Keratinocyte (primary cell): ENCODE data around the gene TMA7. TPM values are rescaled to one million over a fixed set of nuclear protein-coding genes. Genes with fewer than 3 reads are reported as not detected.

Experiments
- DNase-seq: peaks from one replicate; pipeline ENCODE4 v3.0.0-alpha.2; 2011; ENCODE audit warnings: low read depth, missing footprints, low spot score
- FAIRE-seq: peaks from 2 replicates; lab custom pipeline; 2011; peaks lifted over from hg19 to GRCh38; lab: Jason Lieb, UNC
- H2AFZ ChIP-seq: 2 replicates; pipeline ENCODE4 v1.6.0; 2012; ENCODE audit warnings: low read length, control low read depth, inconsistent platforms; ENCODE audit not compliant: control insufficient read depth
- H3K27ac ChIP-seq: 2 replicates; pipeline ENCODE4 v1.5.1; 2011; ENCODE audit warnings: low read length; ENCODE audit not compliant: control insufficient read depth, insufficient read depth
- H3K27me3 ChIP-seq: 3 replicates; pipeline ENCODE4 v1.6.0; 2011; ENCODE audit warnings: low read length; ENCODE audit not compliant: control insufficient read depth, insufficient read depth; ENCODE audit errors: extremely low read depth
- H3K36me3 ChIP-seq, 2 experiments: 2 replicates in 1 of 2; 3 replicates in 1 of 2; pipeline ENCODE4 v1.5.1; 2011; ENCODE audit warnings: low read length in 2 of 2, mild to moderate bottlenecking in 1 of 2; ENCODE audit not compliant: control insufficient read depth in 2 of 2, insufficient read depth in 2 of 2; ENCODE audit errors: extremely low read depth in 1 of 2
- H3K4me1 ChIP-seq: 3 replicates; pipeline ENCODE4 v1.5.1; 2011; ENCODE audit warnings: low read length; ENCODE audit not compliant: control insufficient read depth, insufficient read depth; ENCODE audit errors: extremely low read depth
- H3K4me2 ChIP-seq: 3 replicates; pipeline ENCODE4 v1.6.0; 2011; ENCODE audit warnings: low read depth, low read length; ENCODE audit not compliant: control insufficient read depth, insufficient read depth; ENCODE audit errors: extremely low read depth
- H3K4me3 ChIP-seq, 3 experiments: fragments of 200-600 bp in 1 of 3; sonication (generic) in 1 of 3; 2 replicates in 2 of 3; 3 replicates in 1 of 3; pipeline ENCODE4 v1.5.1; 2011 to 2016; ENCODE audit warnings: low read length in 3 of 3, mild to moderate bottlenecking in 3 of 3, control low read depth in 2 of 3, inconsistent platforms in 1 of 3, low read depth in 1 of 3, mixed read lengths in 1 of 3, mixed run types in 1 of 3, moderate library complexity in 1 of 3; ENCODE audit not compliant: control insufficient read depth in 2 of 3, insufficient read depth in 2 of 3; ENCODE audit errors: extremely low read depth in 1 of 3
- H3K79me2 ChIP-seq: 2 replicates; pipeline ENCODE4 v1.6.0; 2012; ENCODE audit warnings: low read length; ENCODE audit not compliant: control insufficient read depth, insufficient read depth
- H3K9ac ChIP-seq: 3 replicates; pipeline ENCODE4 v1.6.0; 2011; ENCODE audit warnings: low read length; ENCODE audit not compliant: control insufficient read depth, insufficient read depth; ENCODE audit errors: extremely low read depth
- H3K9me1 ChIP-seq: 3 replicates; pipeline ENCODE4 v1.6.0; 2011; ENCODE audit warnings: low read length; ENCODE audit not compliant: control insufficient read depth, insufficient read depth; ENCODE audit errors: extremely low read depth
- H3K9me3 ChIP-seq: 2 replicates; pipeline ENCODE4 v1.5.1; 2012; ENCODE audit warnings: low read depth, low read length; ENCODE audit not compliant: control insufficient read depth
- H4K20me1 ChIP-seq: 3 replicates; pipeline ENCODE4 v1.6.0; 2011; ENCODE audit warnings: low read length; ENCODE audit not compliant: control insufficient read depth, insufficient read depth; ENCODE audit errors: extremely low read depth
- CTCF ChIP-seq, 3 experiments: IDR thresholded peaks in 1 of 3; conservative IDR thresholded peaks in 1 of 3; optimal IDR thresholded peaks in 1 of 3; 2 replicates in 2 of 3; 3 replicates in 1 of 3; pipeline versions ENCODE3 to v1.5.1; 2011; ENCODE audit warnings: low read length in 3 of 3, mild to moderate bottlenecking in 3 of 3, moderate library complexity in 2 of 3, control low read depth in 1 of 3, inconsistent platforms in 1 of 3; ENCODE audit not compliant: insufficient read depth in 2 of 3; ENCODE audit errors: extremely low read depth in 1 of 3
- EZH2 ChIP-seq: IDR thresholded peaks from one replicate; pipeline ENCODE4 v1.6.1; 2012; ENCODE audit warnings: inconsistent platforms, mild to moderate bottlenecking, low read length, moderate library complexity
- dilution Hi-C: fragments of 300-500 bp; cut with MboI; formaldehyde crosslinking; loops from one replicate; pipeline ENCODE4 v1.7.0; 2020; ENCODE audit warnings: low sequenced_read_pairs; ENCODE audit not compliant: extremely low pct_ligation_motif_present
- polyA plus RNA-seq, 5 experiments: library from polyadenylated mRNA; depleted of rRNA in 3 of 5; stranded (reverse) in 3 of 5; stranded (forward) in 1 of 5; unstranded in 1 of 5; fragments of >200 nt; gene quantifications; 1 replicate in 1 of 5; 2 replicates in 3 of 5; 3 replicates in 1 of 5; pipeline versions ENCODE4 v1.2.1 to v1.2.3, GENCODE V29; 2011 to 2012; ENCODE audit warnings: missing spikeins in 2 of 5, low read depth in 1 of 5, low replicate concordance in 1 of 5

TMA7 gene
- polyA plus RNA-seq, 1 donor (not counting 4 experiments of a cell fraction or from before 2014, with no cell fraction given), result 418 TPM

DNA sequence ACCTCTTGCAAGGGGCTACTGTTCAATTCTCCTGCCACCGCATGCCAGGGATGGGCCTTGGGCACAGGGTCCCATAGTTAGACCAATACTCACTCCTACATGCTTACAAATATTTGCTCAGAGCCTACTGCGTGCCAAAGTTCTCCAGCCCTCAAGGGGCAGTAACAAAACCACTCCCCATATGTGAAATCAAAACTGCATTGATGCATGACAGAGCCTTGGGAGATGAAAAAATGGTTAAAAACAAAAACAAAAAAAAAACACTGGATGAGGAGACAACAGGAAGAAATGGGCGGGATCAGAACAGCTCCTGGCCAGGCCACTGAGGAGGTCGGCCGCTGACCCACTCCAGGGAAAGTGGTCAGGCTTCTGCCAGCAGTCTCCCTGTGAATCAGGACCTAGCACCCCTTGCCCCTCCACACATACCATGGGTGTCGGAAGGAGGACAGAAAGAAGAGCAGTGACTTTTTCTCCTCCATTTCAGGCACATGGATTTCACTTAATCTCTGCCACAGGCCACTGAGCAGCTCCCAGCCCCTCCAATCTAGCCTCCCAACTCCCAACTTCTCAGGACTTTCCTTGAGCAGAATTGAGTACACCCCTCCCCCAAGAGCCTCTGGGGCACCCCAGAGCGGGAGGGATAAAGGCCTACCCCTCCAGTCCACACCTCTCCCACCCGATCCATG, 13.0 kb upstream of the TMA7 start:
- Histone ChIP-seq H3K4me3 (peak overlapping the region; percentile 63 to 67 (median 66)), H3K27ac (peak overlapping the region; percentile 69), H3K9ac (peak overlapping the region; percentile 79), H4K20me1 (peaks cover 21% of the 10 kb centered on the region), H3K79me2 (peaks cover 71% of the 10 kb centered on the region), H3K27me3 (no peaks in the 10 kb centered on the region), H3K4me2 (peak overlapping the region; percentile 99), H3K9me1 (no peaks in the 10 kb centered on the region), H2AFZ (no peak overlapping the region), H3K4me1 (peaks cover 64% of the 10 kb centered on the region), H3K36me3 (peaks cover 19 to 26% of the 10 kb centered on the region in 2 experiments), H3K9me3 (no peaks in the 10 kb centered on the region)
- DNase-seq (no peak), FAIRE-seq (peak; percentile 32)
- TF ChIP-seq CTCF (optimal IDR thresholded peaks at IDR 0.05 in 1 of 3, IDR thresholded peaks at IDR 0.05 in 1 of 3, conservative IDR thresholded peaks at IDR 0.05 in 1 of 3; ENCODE audit: extremely low read depth in 1 of 3, insufficient read depth in 2 of 3, low read length in 3 of 3) (no peak), EZH2 (no peak)
- dilution Hi-C loops, result loop anchor here (25.0 kb wide), 1 partner anchor 165 kb away; no protein-coding TSS in a partner anchor

GRCh38 chr3:48427630-48427962, 12.5 kb upstream of the TMA7 start:
- peak overlapping the region; percentile 79 for H3K9ac ChIP-seq
- no peak for TF ChIP-seq EZH2
- DNase-seq (no peak), FAIRE-seq (peak; percentile 48)
- peak overlapping the region; percentile 69 for H3K27ac ChIP-seq
- H4K20me1 ChIP-seq, result peaks cover 18% of the 10 kb centered on the region
- peaks cover 64% of the 10 kb centered on the region for H3K4me1 ChIP-seq
- H3K4me3 ChIP-seq, result peak overlapping the region; percentile 63 to 67 (median 66)
- H2AFZ ChIP-seq, result no peak overlapping the region
- peak overlapping the region; percentile 99 for H3K4me2 ChIP-seq
- dilution Hi-C loops, result loop anchor here (25.0 kb wide), 1 partner anchor 165 kb away; no protein-coding TSS in a partner anchor
- peaks cover 18 to 31% of the 10 kb centered on the region in 2 experiments for H3K36me3 ChIP-seq
- H3K9me1 ChIP-seq, result no peaks in the 10 kb centered on the region
- no peaks in the 10 kb centered on the region for H3K9me3 ChIP-seq
- H3K79me2 ChIP-seq, result peaks cover 66% of the 10 kb centered on the region
- H3K27me3 ChIP-seq, result no peaks in the 10 kb centered on the region
